C4-2B (cell line): ENCODE data around the gene PRPF6.

Experiments
- ZFX ChIP-seq: fragments of 450-650 bp; IDR thresholded peaks from 2 replicates; pipeline ENCODE4 v1.6.1; 2017
- TF ChIP-seq, protein P1 (sequence below): fragments of 450-650 bp; conservative IDR thresholded peaks from 2 replicates; pipeline ENCODE4 v1.5.1; 2017; ENCODE audit warnings: mild to moderate bottlenecking

DNA sequence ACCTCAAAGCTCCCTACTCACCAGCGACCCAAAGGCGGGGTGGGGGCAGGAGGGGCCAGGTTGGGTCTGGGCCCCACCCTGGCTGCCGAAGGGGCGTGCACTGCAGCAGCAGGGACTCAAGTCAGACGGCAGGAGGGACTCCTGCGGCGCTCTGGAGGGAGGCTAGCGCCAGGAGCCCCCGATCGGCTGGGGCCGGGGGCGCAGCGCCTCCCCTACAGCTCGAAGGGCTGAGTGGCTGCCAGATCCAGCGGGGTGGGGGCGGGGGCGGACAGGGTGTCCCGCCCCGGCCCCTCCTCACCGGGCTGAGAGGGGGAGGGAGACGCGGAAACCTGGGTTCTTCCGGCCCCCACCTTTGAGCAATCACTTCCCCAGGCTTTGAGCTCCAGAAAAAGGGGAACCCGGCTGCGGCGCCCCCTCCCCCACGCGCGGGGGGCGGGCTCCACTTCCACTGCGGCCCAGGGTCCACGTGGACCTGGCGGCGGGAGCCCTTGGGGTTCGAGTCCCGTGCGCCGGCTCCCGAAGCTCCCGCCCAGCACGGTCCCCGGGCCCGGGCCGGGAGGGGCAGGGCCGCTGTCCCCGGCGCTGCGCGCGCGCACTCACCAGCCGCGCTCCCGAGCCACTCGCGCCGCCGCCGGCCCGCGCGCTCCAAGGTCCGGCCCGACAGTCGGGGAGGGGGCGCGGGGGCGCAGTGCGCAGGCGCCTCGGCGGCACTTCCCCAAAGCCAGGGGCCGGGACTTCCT lies 98.5 kb downstream of the PRPF6 start, which contains the start of gene RGS19:
- TF ChIP-seq, protein P1, sequence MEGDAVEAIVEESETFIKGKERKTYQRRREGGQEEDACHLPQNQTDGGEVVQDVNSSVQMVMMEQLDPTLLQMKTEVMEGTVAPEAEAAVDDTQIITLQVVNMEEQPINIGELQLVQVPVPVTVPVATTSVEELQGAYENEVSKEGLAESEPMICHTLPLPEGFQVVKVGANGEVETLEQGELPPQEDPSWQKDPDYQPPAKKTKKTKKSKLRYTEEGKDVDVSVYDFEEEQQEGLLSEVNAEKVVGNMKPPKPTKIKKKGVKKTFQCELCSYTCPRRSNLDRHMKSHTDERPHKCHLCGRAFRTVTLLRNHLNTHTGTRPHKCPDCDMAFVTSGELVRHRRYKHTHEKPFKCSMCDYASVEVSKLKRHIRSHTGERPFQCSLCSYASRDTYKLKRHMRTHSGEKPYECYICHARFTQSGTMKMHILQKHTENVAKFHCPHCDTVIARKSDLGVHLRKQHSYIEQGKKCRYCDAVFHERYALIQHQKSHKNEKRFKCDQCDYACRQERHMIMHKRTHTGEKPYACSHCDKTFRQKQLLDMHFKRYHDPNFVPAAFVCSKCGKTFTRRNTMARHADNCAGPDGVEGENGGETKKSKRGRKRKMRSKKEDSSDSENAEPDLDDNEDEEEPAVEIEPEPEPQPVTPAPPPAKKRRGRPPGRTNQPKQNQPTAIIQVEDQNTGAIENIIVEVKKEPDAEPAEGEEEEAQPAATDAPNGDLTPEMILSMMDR = no peak
- TF ChIP-seq ZFX = no peak
